Hematopoietic multipotent progenitor cell treated with erythropoietin and hydrocortisone succinate and interleukin-3 and kit ligand, for 15 days (in vitro differentiated cells): Measurements from ENCODE around the gene ACSM6.

Source experiments
- DNase-seq: peaks from one replicate; pipeline ENCODE4 v3.0.0-alpha.2; 2015; ENCODE audit warnings: low spot score

Gene ACSM6

GRCh38 chr10:95245425-95246055 is 51.5 kb downstream of the ACSM6 start:
- DNase-seq: no peak

- DNase-seq: peak; percentile 74
Measured at GRCh38 chr10:95246582-95247051, 52.6 kb downstream of the ACSM6 start.

GRCh38 chr10:95247200-95247880 is 53.3 kb downstream of the ACSM6 start:
- DNase-seq: no peak

- no peak for DNase-seq
Measured at GRCh38 chr10:95247881-95248583, 54.0 kb downstream of the ACSM6 start.

GRCh38 chr10:95248989-95249388 is 55.0 kb downstream of the ACSM6 start:
- no peak for DNase-seq

- DNase-seq: no peak
Measured at GRCh38 chr10:95249467-95249866, 55.4 kb downstream of the ACSM6 start.

- no peak for DNase-seq
Measured at GRCh38 chr10:95250856-95251255, 56.8 kb downstream of the ACSM6 start.

GRCh38 chr10:95253007-95253406 is 59.0 kb downstream of the ACSM6 start:
- no peak for DNase-seq

GRCh38 chr10:95253686-95254085 is 59.6 kb downstream of the ACSM6 start:
- DNase-seq: no peak

GRCh38 chr10:95254629-95255028 is 60.6 kb downstream of the ACSM6 start:
- DNase-seq: no peak

- no peak for DNase-seq
Measured at GRCh38 chr10:95256268-95256667, 62.2 kb downstream of the ACSM6 start.

GRCh38 chr10:95257849-95258248 is 63.8 kb downstream of the ACSM6 start:
- no peak for DNase-seq

- no peak for DNase-seq
Measured at GRCh38 chr10:95260397-95260881, 66.4 kb downstream of the ACSM6 start.

- no peak for DNase-seq
Measured at GRCh38 chr10:95260909-95261552, 67.0 kb downstream of the ACSM6 start.

GRCh38 chr10:95261926-95262325 is 67.9 kb downstream of the ACSM6 start:
- no peak for DNase-seq

- no peak for DNase-seq
Measured at GRCh38 chr10:95262763-95263518, 68.9 kb downstream of the ACSM6 start.

GRCh38 chr10:95263864-95264226 is 69.8 kb downstream of the ACSM6 start:
- no peak for DNase-seq

- DNase-seq: no peak
Measured at GRCh38 chr10:95264227-95265051, 70.4 kb downstream of the ACSM6 start.

- no peak for DNase-seq
Measured at GRCh38 chr10:95265572-95265971, 71.5 kb downstream of the ACSM6 start.

- DNase-seq: peak; percentile 10
Measured at GRCh38 chr10:95266674-95267095, 72.6 kb downstream of the ACSM6 start.

- no peak for DNase-seq
Measured at GRCh38 chr10:95267251-95267650, 73.2 kb downstream of the ACSM6 start.
